H1 (cell line): ENCODE measurements around the gene ITLN1. TPM values are rescaled to one million over a fixed set of nuclear protein-coding genes. Genes with fewer than 3 reads are reported as not detected.

Experiments used
- CTCF ChIA-PET: fragments of 300-600 bp; sonication (Branson Sonifier 250); formaldehyde crosslinking; loops from one replicate; lab custom pipeline; 2021; ENCODE audit not compliant: partially characterized antibody; lab: Charles Lee
- POLR2A ChIA-PET: fragments of 300-600 bp; sonication (Branson Sonifier 250); formaldehyde crosslinking; loops from one replicate; lab custom pipeline; 2021; ENCODE audit warnings: inconsistent platforms; ENCODE audit not compliant: partially characterized antibody; lab: Charles Lee
- DNase-seq, 2 experiments: peaks; one replicate each; pipeline versions ENCODE4 v3.0.0 to v3.0.0-alpha.2; 2010 to 2022; ENCODE audit warnings: low spot score in 2 of 2, low read depth in 1 of 2, mixed read lengths in 1 of 2
- FAIRE-seq: peaks from 2 replicates; lab custom pipeline; 2011; peaks lifted over from hg19 to GRCh38; lab: Jason Lieb, UNC
- H2AFZ ChIP-seq: 2 replicates; pipeline ENCODE4 v1.8.1; 2012; ENCODE audit warnings: low read length, inconsistent platforms
- H2AK5ac ChIP-seq: 2 replicates; pipeline ENCODE4 v1.6.1; 2013; ENCODE audit warnings: low read depth, low read length
- H2BK120ac ChIP-seq: replicated peaks from 2 replicates; pipeline ENCODE3; 2013; ENCODE audit warnings: low read depth, low read length, inconsistent platforms
- H2BK12ac ChIP-seq: 2 replicates; pipeline ENCODE4 v1.6.1; 2013; ENCODE audit warnings: low read depth, low read length
- H2BK15ac ChIP-seq: 2 replicates; pipeline ENCODE4 v1.6.1; 2013; ENCODE audit warnings: low read length
- H2BK20ac ChIP-seq: 2 replicates; pipeline ENCODE4 v1.6.1; 2013; ENCODE audit warnings: low read length
- H2BK5ac ChIP-seq: 2 replicates; pipeline ENCODE4 v1.6.1; 2013; ENCODE audit warnings: low read depth, low read length
- H3K14ac ChIP-seq: 2 replicates; pipeline ENCODE4 v1.6.1; 2013; ENCODE audit warnings: inconsistent platforms; ENCODE audit not compliant: insufficient read length
- H3K18ac ChIP-seq: 2 replicates; pipeline ENCODE4 v1.6.1; 2013; ENCODE audit warnings: low read length; ENCODE audit errors: extremely low read depth
- H3K23ac ChIP-seq: 2 replicates; pipeline ENCODE4 v1.6.1; 2013; ENCODE audit warnings: inconsistent platforms; ENCODE audit not compliant: insufficient read length
- H3K23me2 ChIP-seq: 2 replicates; pipeline ENCODE4 v1.6.1; 2013; ENCODE audit warnings: low read depth, low read length
- H3K27ac ChIP-seq: 2 replicates; pipeline ENCODE4 v1.6.1; 2011; ENCODE audit warnings: low read depth, low read length, inconsistent platforms
- H3K27me3 ChIP-seq, 4 experiments: replicated peaks in 1 of 4; 1 replicate in 1 of 4; 2 replicates in 3 of 4; pipeline versions ENCODE4 v1.6.1 to v1.8.1; 2011 to 2013; ENCODE audit warnings: low read length in 3 of 4, mild to moderate bottlenecking in 3 of 4, inconsistent platforms in 2 of 4, mixed read lengths in 2 of 4, moderate library complexity in 1 of 4; ENCODE audit not compliant: control insufficient read depth in 3 of 4, insufficient read depth in 3 of 4; ENCODE audit errors: extremely low read depth in 1 of 4
- H3K36me3 ChIP-seq, 4 experiments: 2 replicates each; pipeline versions ENCODE4 v1.6.1 to v1.8.1; 2011 to 2013; ENCODE audit warnings: mild to moderate bottlenecking in 4 of 4, low read length in 3 of 4, moderate library complexity in 2 of 4, control low read depth in 1 of 4, inconsistent platforms in 1 of 4; ENCODE audit not compliant: insufficient read depth in 4 of 4, control insufficient read depth in 2 of 4
- H3K4ac ChIP-seq: replicated peaks from 2 replicates; pipeline ENCODE3; 2013; ENCODE audit warnings: low read length, low read depth, mixed read lengths, inconsistent platforms; ENCODE audit not compliant: insufficient read length
- H3K4me1 ChIP-seq, 4 experiments: replicated peaks in 1 of 4; 1 replicate in 1 of 4; 2 replicates in 3 of 4; pipeline versions ENCODE4 v1.6.1 to v1.8.1; 2011 to 2013; ENCODE audit warnings: low read length in 3 of 4, inconsistent platforms in 2 of 4, mixed read lengths in 1 of 4; ENCODE audit not compliant: insufficient read depth in 4 of 4, control insufficient read depth in 3 of 4
- H3K4me2 ChIP-seq, 2 experiments: 2 replicates each; pipeline versions ENCODE4 v1.6.1 to v1.8.1; 2011 to 2013; ENCODE audit warnings: low read depth in 2 of 2, low read length in 2 of 2, control low read depth in 1 of 2, inconsistent platforms in 1 of 2, mild to moderate bottlenecking in 1 of 2; ENCODE audit not compliant: insufficient read depth in 1 of 2
- H3K4me3 ChIP-seq, 4 experiments: fragments of 200-600, 300-600 bp in 1 of 4; sonication (generic), shearing (Covaris generic), sonication (Bioruptor Twin) in 1 of 4; 2 replicates each; pipeline versions ENCODE4 v1.5.1 to v1.8.1; 2011 to 2016; ENCODE audit warnings: low read length in 4 of 4, low read depth in 3 of 4, control low read depth in 2 of 4, inconsistent platforms in 2 of 4, mild to moderate bottlenecking in 2 of 4, mixed read lengths in 1 of 4, moderate library complexity in 1 of 4; ENCODE audit not compliant: insufficient read depth in 2 of 4; ENCODE audit errors: extremely low read depth in 1 of 4
- H3K56ac ChIP-seq: replicated peaks from 2 replicates; pipeline ENCODE3; 2013; ENCODE audit warnings: low read depth, mild to moderate bottlenecking, mixed read lengths, low read length, inconsistent platforms; ENCODE audit not compliant: insufficient read length
- H3K79me1 ChIP-seq: 2 replicates; pipeline ENCODE4 v1.6.1; 2013; ENCODE audit warnings: low read depth, low read length, control low read depth
- H3K79me2 ChIP-seq, 2 experiments: 2 replicates each; pipeline versions ENCODE4 v1.6.1 to v1.8.1; 2012 to 2013; ENCODE audit warnings: low read length in 2 of 2, mild to moderate bottlenecking in 2 of 2, inconsistent platforms in 1 of 2; ENCODE audit not compliant: insufficient read depth in 2 of 2, control insufficient read depth in 1 of 2
- H3K9ac ChIP-seq, 4 experiments: replicated peaks in 1 of 4; 1 replicate in 1 of 4; 2 replicates in 3 of 4; pipeline versions ENCODE4 v1.6.1 to v1.8.1; 2011 to 2013; ENCODE audit warnings: low read depth in 3 of 4, low read length in 3 of 4, control low read depth in 2 of 4, mild to moderate bottlenecking in 2 of 4, moderate library complexity in 2 of 4, inconsistent platforms in 1 of 4; ENCODE audit errors: extremely low read depth in 1 of 4
- H3K9me3 ChIP-seq, 2 experiments: 2 replicates each; pipeline versions ENCODE4 v1.6.1 to v1.8.1; 2012 to 2013; ENCODE audit warnings: mild to moderate bottlenecking in 2 of 2, moderate library complexity in 2 of 2, control low read depth in 1 of 2, inconsistent platforms in 1 of 2, low read depth in 1 of 2, low read length in 1 of 2, mixed read lengths in 1 of 2; ENCODE audit not compliant: insufficient read depth in 2 of 2
- H4K20me1 ChIP-seq, 2 experiments: replicated peaks in 1 of 2; 2 replicates each; pipeline versions ENCODE3 to v1.8.1; 2011 to 2013; ENCODE audit warnings: inconsistent platforms in 2 of 2, low read length in 2 of 2, mild to moderate bottlenecking in 1 of 2; ENCODE audit not compliant: insufficient read depth in 2 of 2, control insufficient read depth in 1 of 2
- H4K5ac ChIP-seq: 2 replicates; pipeline ENCODE4 v1.6.1; 2013; ENCODE audit warnings: low read length, low read depth, mixed read lengths, inconsistent platforms; ENCODE audit not compliant: insufficient read length
- H4K8ac ChIP-seq: 2 replicates; pipeline ENCODE4 v1.8.0; 2013; ENCODE audit warnings: mild to moderate bottlenecking, moderate library complexity, low read length, inconsistent platforms; ENCODE audit not compliant: insufficient read depth; ENCODE audit errors: extremely low read depth
- H4K91ac ChIP-seq: replicated peaks from 2 replicates; pipeline ENCODE3; 2013; ENCODE audit warnings: low read length, mixed read lengths, inconsistent platforms; ENCODE audit not compliant: insufficient read length
- HDAC2 ChIP-seq, 2 experiments: fragments of 300-600 bp in 1 of 2; sonication (generic) in 1 of 2; IDR thresholded peaks; 2 replicates each; pipeline ENCODE4 v1.6.1; 2011 to 2012; ENCODE audit warnings: low read depth in 2 of 2, low read length in 2 of 2, mild to moderate bottlenecking in 2 of 2, moderate library complexity in 2 of 2, borderline replicate concordance in 1 of 2, inconsistent platforms in 1 of 2
- HDAC6 ChIP-seq: IDR thresholded peaks from one replicate; pipeline ENCODE4 v1.7.1; 2012; ENCODE audit warnings: low read depth, mild to moderate bottlenecking, inconsistent platforms, low read length, moderate library complexity
- SIX5 ChIP-seq: IDR thresholded peaks from 2 replicates; pipeline ENCODE4 v1.6.1; 2011; ENCODE audit warnings: mild to moderate bottlenecking, low read depth, low read length
- WGBS, 2 experiments: shearing (Covaris generic) in 1 of 2; methylation state at CpG; one replicate each; pipeline versions ENCODE4 v1.1.6 to v1.1.7; 2013 to 2015; ENCODE audit warnings: low lambda C conversion rate in 2 of 2, mixed read lengths in 2 of 2, inconsistent platforms in 1 of 2, low coverage in 1 of 2, missing lambda C conversion rate in 1 of 2; ENCODE audit not compliant: insufficient replicate concordance in 2 of 2, insufficient coverage in 1 of 2, insufficient read length in 1 of 2; ENCODE audit errors: extremely low coverage in 1 of 2, missing lambda C conversion rate in 1 of 2; 5-methylcytosine and 5-hydroxymethylcytosine counted together
- polyA plus RNA-seq, 7 experiments: library from polyadenylated mRNA; depleted of rRNA in 3 of 7; stranded (reverse) in 5 of 7; unstranded in 2 of 7; fragments of >200 nt in 5 of 7; fragments of 200-250 nt in 2 of 7; gene quantifications; 1 replicate in 5 of 7; 2 replicates in 1 of 7; 4 replicates in 1 of 7; pipeline versions ENCODE4 v1.2.1 to v1.2.3, GENCODE V29; 2011 to 2013; ENCODE audit warnings: missing spikeins in 2 of 7, mixed read lengths in 2 of 7
- total RNA-seq: library from RNA; stranded (reverse); fragmentation: NEBNext Ultra II Directional; extraction: Animal tissue kit (Norgen Biotek cat#: 25700); gene quantifications from 2 replicates; pipeline ENCODE4 v1.2.1, GENCODE V29; 2021

The ITLN1 gene
- total and polyA plus RNA-seq, 2 of the 8 experiments (the other 6 are each of a cell fraction or from before 2014, with no cell fraction given) = not detected

- Histone ChIP-seq H4K91ac (no peak overlapping the region), H2AFZ (no peak overlapping the region), H3K56ac (no peak overlapping the region), H3K4me3 (no peak overlapping the region), H3K9ac (no peak overlapping the region), H4K20me1 (no peaks in the 10 kb centered on the region), H3K4me1 (no peaks in the 10 kb centered on the region), H3K4me2 (no peak overlapping the region), H3K79me2 (no peaks in the 10 kb centered on the region), H3K9me3 (no peaks in the 10 kb centered on the region), H3K27me3 (no peaks in the 10 kb centered on the region), H3K4ac (no peak overlapping the region), H3K18ac (no peak overlapping the region), H2BK120ac (no peak overlapping the region), H2AK5ac (no peak overlapping the region), H3K23me2 (no peaks in the 10 kb centered on the region), H4K8ac (no peak overlapping the region; the same call in 1 of the 2 replicates), H3K23ac (no peak overlapping the region), H3K79me1 (no peaks in the 10 kb centered on the region; the same call in 1 of the 2 replicates), H4K5ac (no peak overlapping the region), H2BK12ac (no peak overlapping the region), H3K27ac (no peak overlapping the region), H3K36me3 (no peaks in the 10 kb centered on the region), H2BK15ac (no peak overlapping the region), H3K14ac (no peak overlapping the region), H2BK20ac (no peak overlapping the region), H2BK5ac (no peak overlapping the region)
- CTCF ChIA-PET = interaction anchor here (0.7 to 1.8 kb wide), 6 partner anchors 19 to 79 kb away, joined by 3 to 8 read pairs (median 3); no protein-coding TSS in a partner anchor
- FAIRE-seq (no peak), DNase-seq (no peak)
- WGBS, 2 experiments = 77% methylated on average over 2 of the region's 2 CpGs; no CpG with 5 or more reads in 1 of the 2 experiments
- POLR2A ChIA-PET = no interaction called here
- TF ChIP-seq HDAC2 (IDR thresholded peaks at IDR 0.05; ENCODE audit: borderline replicate concordance in 1 of 2, low read depth in 2 of 2, low read length in 2 of 2) (no peak), HDAC6 (no peak), SIX5 (no peak)
These were observed 31.2 kb downstream of the ITLN1 start for GRCh38 chr1:160853754-160854153.
